ENCODE measurements around the gene TMEM43.

TMEM43 gene

GRCh38 chr3:14178247-14179113, 53.6 kb downstream of the TMEM43 start, which contains the start of the genes LSM3 and XPC:
Gene LSM3 (plus strand): TSS chr3:14178817. CDS start chr3:14178861, 44 bp downstream.
Gene XPC (minus strand): TSS chr3:14178601. CDS start chr3:14178568, 33 bp downstream.
- DNase-seq (ENCODE audit: low spot score): peak; percentile 96

DNA sequence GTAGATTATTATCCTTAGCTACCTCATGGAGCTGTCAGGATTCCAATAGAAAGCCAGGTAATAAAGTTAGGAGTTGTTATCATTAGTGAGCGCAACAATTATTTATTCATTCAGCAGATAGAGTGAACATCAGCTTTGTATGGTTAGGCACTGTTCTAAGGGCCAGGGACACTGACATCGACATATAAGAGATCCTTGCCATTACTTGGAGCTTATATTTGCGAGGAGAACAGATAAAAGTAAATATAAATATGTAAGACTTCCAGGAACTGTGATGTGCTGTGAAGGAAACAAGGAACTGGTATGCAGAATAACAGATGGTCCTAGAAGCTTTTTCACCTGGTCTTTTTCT, 54.2 kb downstream of the TMEM43 start:
- no peak for DNase-seq (ENCODE audit: low spot score)

DNA sequence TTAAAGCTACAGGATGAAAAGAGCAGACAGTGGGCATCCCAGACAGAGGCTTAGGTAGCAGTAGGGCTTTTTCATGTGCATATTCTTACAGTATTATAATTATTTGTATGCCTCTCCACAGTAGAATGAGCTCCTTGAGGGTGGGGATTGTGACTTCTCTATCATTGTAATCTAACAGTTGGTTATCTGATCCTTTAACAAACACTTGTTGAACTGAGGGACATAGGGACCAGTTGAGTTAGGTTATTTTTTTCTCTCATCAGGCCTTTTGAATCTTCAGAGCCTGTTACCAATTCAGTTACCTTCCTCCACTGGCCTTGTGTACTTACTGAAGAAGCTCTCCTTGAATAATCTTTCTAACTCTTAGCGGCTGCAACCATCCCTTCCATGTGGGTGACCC, 54.9 kb downstream of the TMEM43 start:
- DNase-seq (ENCODE audit: low spot score): no peak

DNA sequence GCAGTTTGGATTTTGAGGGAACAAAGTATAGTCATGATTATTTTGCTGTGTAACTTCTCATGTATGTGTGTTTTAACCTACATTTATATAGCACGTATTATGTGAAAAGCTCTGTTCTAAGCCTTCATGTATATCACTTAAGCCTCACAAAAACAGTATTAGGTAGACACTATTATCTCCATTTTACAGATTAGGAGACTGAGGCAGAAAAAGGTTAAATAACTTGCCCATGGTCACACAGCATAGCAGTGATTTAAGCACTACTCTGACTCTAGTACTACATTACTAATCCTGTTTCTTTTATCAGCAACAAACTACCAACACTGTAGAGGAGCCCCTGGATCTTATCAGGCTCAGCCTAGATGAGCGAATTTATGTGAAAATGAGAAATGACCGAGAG, 56.4 kb downstream of the TMEM43 start:
- DNase-seq (ENCODE audit: low spot score): no peak

DNA sequence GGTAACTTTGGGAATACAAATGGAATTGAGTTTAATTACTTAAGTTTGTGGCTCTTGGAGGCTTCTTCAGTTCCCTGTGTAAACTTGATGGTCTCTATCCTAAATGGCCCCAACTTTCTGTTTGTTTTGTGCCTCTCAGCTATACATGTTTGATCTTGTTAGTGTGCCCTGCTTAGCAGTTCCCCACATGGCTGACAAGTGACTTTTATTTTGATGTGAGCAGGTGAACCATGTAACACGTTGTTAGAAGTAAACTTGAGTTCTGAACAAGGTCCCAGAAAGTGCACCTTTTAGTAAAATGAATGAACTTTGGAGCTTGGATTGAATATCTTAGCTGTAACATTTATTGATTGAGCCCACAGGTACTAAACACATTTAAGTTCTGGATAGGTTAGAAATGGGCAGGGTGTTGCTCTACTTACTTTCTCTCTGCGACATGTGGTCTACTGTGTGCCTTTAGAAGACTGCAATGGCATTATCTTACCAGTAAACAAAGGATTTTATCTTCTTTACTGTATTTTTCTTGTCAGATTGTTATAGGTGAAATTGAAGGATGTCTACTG, 58.2 kb downstream of the TMEM43 start:
- no peak for DNase-seq (ENCODE audit: low spot score)

DNA sequence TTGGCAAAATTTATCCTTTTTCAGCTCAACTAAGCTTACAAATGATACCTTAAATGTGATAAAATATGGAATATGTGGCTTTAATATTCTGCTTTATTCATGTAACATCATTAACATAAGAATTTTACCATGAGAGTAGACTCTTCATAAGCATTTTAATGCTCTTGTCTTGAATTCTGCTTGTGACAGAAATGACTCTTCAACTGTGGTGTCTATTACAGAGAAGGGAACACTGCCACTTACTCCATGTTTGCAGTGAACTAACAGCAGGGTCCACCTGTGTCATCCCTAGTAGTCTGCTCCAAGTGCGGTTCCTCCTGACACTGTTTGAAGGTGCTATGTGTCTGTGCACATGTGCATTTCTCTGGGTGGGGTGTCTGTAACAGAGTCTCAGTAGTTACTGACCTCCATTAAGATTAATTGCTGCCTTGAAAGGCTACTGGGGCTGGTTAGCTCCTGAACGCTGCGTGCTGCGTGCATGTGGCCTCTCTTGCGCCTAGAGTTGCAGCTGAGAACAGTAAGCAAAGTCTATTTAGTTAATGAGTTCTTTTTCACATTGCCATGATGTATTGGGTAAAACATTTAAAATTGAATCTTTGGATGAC, 62.1 kb downstream of the TMEM43 start:
- DNase-seq (ENCODE audit: low spot score): no peak

DNA sequence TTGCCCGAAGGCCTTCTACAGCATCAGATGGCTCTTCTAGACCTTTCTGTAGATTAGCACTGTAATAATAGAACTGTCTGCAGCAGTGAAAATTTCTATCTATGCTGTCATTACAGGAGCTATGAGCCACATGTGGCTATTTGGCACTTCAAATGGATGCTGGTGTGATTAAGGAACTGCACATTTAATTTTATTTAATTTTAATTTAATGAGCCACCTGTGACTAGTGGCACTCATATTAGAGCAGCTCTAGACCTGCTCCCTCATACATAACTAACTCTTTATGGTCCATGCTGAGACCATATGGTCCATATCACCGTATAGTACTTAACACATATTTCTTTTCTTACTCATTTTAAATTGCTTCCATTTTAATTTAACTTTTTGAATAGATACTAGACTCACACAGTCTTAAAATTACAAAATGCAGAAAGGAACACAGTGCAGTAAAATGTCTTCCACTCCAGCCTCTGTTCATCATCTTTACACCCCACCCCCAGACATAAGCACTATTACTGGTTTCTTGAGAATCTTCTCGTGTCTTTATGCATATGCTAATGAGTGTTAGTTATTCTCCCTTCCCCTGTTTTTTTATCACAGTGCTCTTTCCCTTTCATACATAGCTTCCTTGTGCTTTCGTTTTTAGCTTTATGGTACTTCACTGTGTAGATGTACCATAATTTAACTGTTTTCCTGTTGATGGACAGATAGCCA, 63.3 kb downstream of the TMEM43 start:
- DNase-seq (ENCODE audit: low spot score): no peak

Data from AG20443 (cell line).